H1 (cell line): ENCODE measurements around the gene ZNF133. TPM values are rescaled to one million over a fixed set of nuclear protein-coding genes. Genes with fewer than 3 reads are reported as not detected.

Experiments used
- CEBPB ChIP-seq: IDR thresholded peaks from 2 replicates; pipeline ENCODE4 v1.6.1; 2012; ENCODE audit warnings: low read depth, low read length
- CTCF ChIP-seq, 3 experiments: IDR thresholded peaks; 1 replicate in 2 of 3; 2 replicates in 1 of 3; pipeline versions ENCODE4 v1.5.1 to v1.6.1; 2011; ENCODE audit warnings: low read length in 3 of 3, mild to moderate bottlenecking in 3 of 3, inconsistent platforms in 2 of 3, low read depth in 1 of 3, moderate library complexity in 1 of 3; ENCODE audit not compliant: insufficient read depth in 1 of 3; ENCODE audit errors: control extremely low read depth in 1 of 3
- FOSL1 ChIP-seq: IDR thresholded peaks from 2 replicates; pipeline ENCODE4 v1.6.1; 2011; ENCODE audit warnings: mild to moderate bottlenecking, low read depth, low read length, moderate library complexity; ENCODE audit not compliant: insufficient read depth
- JUND ChIP-seq: IDR thresholded peaks from 2 replicates; pipeline ENCODE4 v1.6.1; 2011; ENCODE audit warnings: mild to moderate bottlenecking, improper control_type of control experiment, low read length
- POLR2A ChIP-seq, 2 experiments: IDR thresholded peaks; 1 replicate in 1 of 2; 2 replicates in 1 of 2; pipeline ENCODE4 v1.6.1; 2011; ENCODE audit warnings: low read depth in 2 of 2, low read length in 2 of 2, mild to moderate bottlenecking in 2 of 2; ENCODE audit errors: control extremely low read depth in 1 of 2
- ZNF274 ChIP-seq: IDR thresholded peaks from 2 replicates; pipeline ENCODE4 v1.7.0; 2012; ENCODE audit warnings: low read length, borderline replicate concordance; ENCODE audit errors: extremely low read depth
- polyA plus RNA-seq, 7 experiments: library from polyadenylated mRNA; depleted of rRNA in 3 of 7; stranded (reverse) in 5 of 7; unstranded in 2 of 7; fragments of >200 nt in 5 of 7; fragments of 200-250 nt in 2 of 7; gene quantifications; 1 replicate in 5 of 7; 2 replicates in 1 of 7; 4 replicates in 1 of 7; pipeline versions ENCODE4 v1.2.1 to v1.2.3, GENCODE V29; 2011 to 2013; ENCODE audit warnings: missing spikeins in 2 of 7, mixed read lengths in 2 of 7
- total RNA-seq: library from RNA; stranded (reverse); fragmentation: NEBNext Ultra II Directional; extraction: Animal tissue kit (Norgen Biotek cat#: 25700); gene quantifications from 2 replicates; pipeline ENCODE4 v1.2.1, GENCODE V29; 2021

The ZNF133 gene
- total and polyA plus RNA-seq, 2 of the 8 experiments (the other 6 are each of a cell fraction or from before 2014, with no cell fraction given): 12.1 to 15.8 TPM

- TF ChIP-seq ZNF274 (no peak), CTCF (IDR thresholded peaks at IDR 0.05; ENCODE audit: control extremely low read depth in 1 of 3, insufficient read depth in 1 of 3, low read depth in 1 of 3, low read length in 3 of 3) (no peak), JUND (no peak), CEBPB (no peak), FOSL1 (no peak), POLR2A (IDR thresholded peaks at IDR 0.05; ENCODE audit: control extremely low read depth in 1 of 2, low read depth in 2 of 2, low read length in 2 of 2) (no peak)
These were observed 25.1 kb downstream of the ZNF133 start (continued) for GRCh38 chr20:18313411-18313810.
